ENCODE results near the gene ECHDC3. TPM values are rescaled to one million over a fixed set of nuclear protein-coding genes. Genes with fewer than 3 reads are reported as not detected.

ECHDC3 gene
- total and polyA plus RNA-seq, 2 of the 13 experiments (the other 11 are each of a cell fraction or from before 2014, with no cell fraction given) = not detected

DNA sequence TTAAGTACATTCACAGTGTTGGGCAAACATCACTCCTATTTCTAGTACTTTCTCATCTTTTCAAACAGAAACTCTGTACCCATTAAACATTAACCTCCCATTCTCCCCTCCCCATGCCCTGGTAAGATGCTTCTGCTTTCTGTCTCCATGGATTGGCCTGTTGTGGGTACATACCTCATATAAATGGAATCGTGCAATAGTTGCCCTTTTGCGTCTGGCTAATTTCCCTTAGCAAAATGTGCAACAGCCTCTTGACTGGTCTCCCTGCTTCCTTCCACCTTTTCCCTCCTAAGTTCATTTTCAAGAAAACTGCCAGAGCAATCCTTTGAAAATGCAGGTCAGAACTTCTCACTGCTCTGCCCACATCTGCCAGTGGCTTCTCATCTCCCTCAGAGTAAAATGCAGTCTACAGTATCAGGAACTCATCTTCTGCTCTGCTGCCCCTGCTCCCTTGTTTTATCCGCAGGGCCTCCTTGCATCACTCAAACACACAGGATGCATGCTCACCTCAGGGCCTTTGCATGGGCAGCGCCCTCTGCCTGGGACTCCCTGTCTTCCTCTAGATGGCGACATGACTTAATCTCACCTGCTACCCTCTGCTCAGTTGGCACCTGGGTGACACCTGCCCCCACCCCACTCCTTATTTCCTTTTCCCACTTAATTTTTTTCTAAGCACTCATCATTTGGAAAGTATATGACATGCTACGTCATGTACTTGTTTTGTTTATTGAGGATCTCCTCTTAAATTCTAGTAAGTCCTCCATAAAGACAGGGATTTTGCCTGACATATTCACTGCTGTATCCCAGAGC is 44.3 kb upstream of the ECHDC3 start (continued):
- TF ChIP-seq, protein P1, sequence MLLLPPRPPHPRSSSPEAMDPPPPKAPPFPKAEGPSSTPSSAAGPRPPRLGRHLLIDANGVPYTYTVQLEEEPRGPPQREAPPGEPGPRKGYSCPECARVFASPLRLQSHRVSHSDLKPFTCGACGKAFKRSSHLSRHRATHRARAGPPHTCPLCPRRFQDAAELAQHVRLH (CRISPR knock-in tag; IDR thresholded peaks at IDR 0.05; ENCODE audit: borderline replicate concordance, low read depth) = peak; percentile 88
- peak; percentile 70; the same call in 1 of the 2 replicates for TF ChIP-seq HIC2 (CRISPR knock-in tag; IDR thresholded peaks at IDR 0.05; ENCODE audit: low read depth)
- TF ChIP-seq ZMYM4 (CRISPR knock-in tag; IDR thresholded peaks at IDR 0.05) = peak; percentile 56; the same call in 1 of the 2 replicates
- TF ChIP-seq ZXDC (CRISPR knock-in tag; IDR thresholded peaks at IDR 0.05) = no peak
- TF ChIP-seq, protein P2, sequence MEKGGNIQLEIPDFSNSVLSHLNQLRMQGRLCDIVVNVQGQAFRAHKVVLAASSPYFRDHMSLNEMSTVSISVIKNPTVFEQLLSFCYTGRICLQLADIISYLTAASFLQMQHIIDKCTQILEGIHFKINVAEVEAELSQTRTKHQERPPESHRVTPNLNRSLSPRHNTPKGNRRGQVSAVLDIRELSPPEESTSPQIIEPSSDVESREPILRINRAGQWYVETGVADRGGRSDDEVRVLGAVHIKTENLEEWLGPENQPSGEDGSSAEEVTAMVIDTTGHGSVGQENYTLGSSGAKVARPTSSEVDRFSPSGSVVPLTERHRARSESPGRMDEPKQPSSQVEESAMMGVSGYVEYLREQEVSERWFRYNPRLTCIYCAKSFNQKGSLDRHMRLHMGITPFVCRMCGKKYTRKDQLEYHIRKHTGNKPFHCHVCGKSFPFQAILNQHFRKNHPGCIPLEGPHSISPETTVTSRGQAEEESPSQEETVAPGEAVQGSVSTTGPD (CRISPR knock-in tag; IDR thresholded peaks at IDR 0.05) = no peak
- TF ChIP-seq MED1 (CRISPR knock-in tag; IDR thresholded peaks at IDR 0.05) = no peak
- TF ChIP-seq ZBTB4 (CRISPR knock-in tag; IDR thresholded peaks at IDR 0.05; ENCODE audit: borderline replicate concordance) = 0 out of 2 replicates have a peak, but pooled peaks have one; percentile 43
- 0 out of 2 replicates have a peak, but pooled peaks have one; percentile 27 for TF ChIP-seq ZNF670 (CRISPR knock-in tag; IDR thresholded peaks at IDR 0.05; ENCODE audit: borderline replicate concordance)
- TF ChIP-seq ZBTB43 (CRISPR knock-in tag; conservative IDR thresholded peaks at IDR 0.05) = no peak
- TF ChIP-seq THAP11 (CRISPR knock-in tag; IDR thresholded peaks at IDR 0.05) = 0 out of 2 replicates have a peak, but pooled peaks have one; percentile 25
- peak; percentile 77 for TF ChIP-seq CTCF (CRISPR knock-in tag; IDR thresholded peaks at IDR 0.05)
- TF ChIP-seq ZNF430 (CRISPR knock-in tag; IDR thresholded peaks at IDR 0.05) = no peak

All from HepG2 (cell line).